GM21619 (cell line): ENCODE results near the gene SETD2.

Experiments used
- ATAC-seq: cut with Tn5 transposase; IDR thresholded peaks from one replicate; pipeline ENCODE4 v1.9.1; 2021; ENCODE audit not compliant: unreplicated experiment

Gene SETD2

DNA sequence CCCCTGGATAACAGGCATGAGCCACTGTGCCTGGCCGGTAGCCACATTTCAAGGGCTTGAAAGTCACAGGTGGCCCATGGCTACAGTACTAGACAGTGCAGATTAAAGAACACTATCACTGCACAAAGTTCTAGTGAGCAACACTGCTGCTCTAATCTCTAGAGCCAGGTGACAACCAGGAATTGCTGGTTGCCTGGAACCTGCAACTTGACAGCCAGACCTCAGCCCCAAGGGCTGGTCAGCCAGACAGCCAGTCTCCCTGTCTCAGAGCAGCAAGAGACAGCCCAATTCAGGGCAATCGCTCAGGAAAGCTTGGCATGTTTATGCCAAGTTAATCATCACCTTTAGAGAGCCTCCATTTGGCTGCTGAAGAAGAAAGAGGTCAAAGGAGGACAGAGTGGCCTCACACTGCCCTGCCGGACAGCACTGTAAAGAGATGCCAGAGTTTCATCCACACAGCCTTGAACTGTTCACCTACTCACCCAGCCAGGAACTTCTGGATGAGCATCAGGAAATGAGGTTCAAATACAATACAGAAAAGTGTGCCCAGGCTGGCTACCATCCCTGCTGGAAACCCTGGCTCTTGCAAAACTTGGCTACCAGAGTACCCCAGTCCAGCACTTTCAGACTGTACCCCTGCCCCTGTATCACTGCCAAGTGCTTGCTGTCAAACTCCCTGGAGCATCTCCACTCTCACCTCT lies 193.4 kb downstream of the SETD2 start:
- no peak for ATAC-seq

DNA sequence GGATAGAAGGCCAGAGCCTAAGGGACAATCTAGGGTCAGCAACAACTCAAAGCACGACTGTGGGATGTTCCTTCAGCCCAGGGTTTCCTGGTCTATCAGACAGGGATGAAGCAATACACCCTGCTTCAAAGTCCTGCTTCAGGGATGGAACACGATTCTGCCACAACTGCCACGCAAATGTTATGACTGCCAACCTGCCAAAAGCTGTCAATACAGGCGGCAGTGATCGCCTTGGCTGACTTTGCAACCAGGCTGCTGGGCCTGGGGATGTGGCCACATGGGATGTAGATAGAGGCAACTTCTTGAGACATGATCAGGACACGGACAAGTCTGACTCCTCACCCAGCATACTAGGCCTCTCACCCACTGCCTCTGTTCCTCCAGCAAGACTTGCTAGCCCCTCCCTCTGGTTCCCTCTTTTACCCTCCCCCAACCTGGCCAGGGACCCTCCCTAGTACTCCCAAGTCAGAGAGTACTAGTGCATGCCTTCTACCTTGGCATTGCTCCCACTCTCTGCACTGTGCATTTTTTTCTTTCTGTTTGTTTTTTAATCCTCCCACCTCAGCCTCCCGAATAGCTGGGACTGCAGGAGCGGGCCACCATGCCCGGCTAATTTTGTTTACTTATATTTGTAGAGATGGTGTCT lies 195.0 kb downstream of the SETD2 start:
- ATAC-seq = no peak

DNA sequence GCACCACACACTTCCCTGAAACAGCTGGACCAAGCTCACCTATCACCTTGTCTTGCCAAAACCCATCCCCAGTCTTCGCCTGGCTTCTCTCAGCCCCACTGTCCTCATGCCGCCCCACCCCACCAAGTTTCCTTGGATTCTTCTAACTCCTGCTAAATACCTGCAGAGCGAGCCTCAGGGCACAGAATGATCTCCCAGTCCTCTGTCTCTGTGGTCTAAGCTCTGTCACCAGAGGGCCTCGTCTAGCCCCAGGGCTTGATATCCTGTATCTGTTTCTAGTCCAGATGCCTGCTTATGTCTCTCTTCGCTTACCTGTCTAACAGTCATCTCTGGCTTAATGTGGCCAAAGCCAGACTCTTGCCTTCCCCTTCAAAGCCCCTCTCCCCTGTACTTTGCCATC lies 197.1 kb downstream of the SETD2 start:
- ATAC-seq = no peak
